GM23338 (cell line): ENCODE data around the gene RABGAP1L. TPM values are rescaled to one million over a fixed set of nuclear protein-coding genes. Genes with fewer than 3 reads are reported as not detected.

Experiments used
- ATAC-seq: fragments of 200-7000 bp; cut with Tn5 transposase; 3 replicates; pipeline ENCODE4 v1.9.1; 2020
- DNase-seq: peaks from one replicate; pipeline ENCODE4 v3.0.0-alpha.2; 2015; ENCODE audit warnings: low spot score
- H2AFZ ChIP-seq: fragments of 200-600 bp; sonication (generic); 2 replicates; pipeline ENCODE4 v1.8.0; 2016; ENCODE audit warnings: antibody characterized with exemption, mild to moderate bottlenecking, moderate library complexity
- H3F3A ChIP-seq: fragments of 200-600 bp; sonication (generic); replicated peaks from 2 replicates; pipeline ENCODE4 v1.8.0; 2017; ENCODE audit warnings: antibody characterized with exemption, mixed run types, low read depth
- H3K27ac ChIP-seq: fragments of 200-600 bp; sonication (generic); 2 replicates; pipeline ENCODE4 v1.6.1; 2016; ENCODE audit warnings: low read depth
- H3K27me3 ChIP-seq: fragments of 200-600 bp; sonication (generic); 2 replicates; pipeline ENCODE4 v1.8.0; 2016; ENCODE audit warnings: mild to moderate bottlenecking, mixed run types, moderate library complexity; ENCODE audit not compliant: insufficient read depth
- H3K36me3 ChIP-seq: fragments of 200-600 bp; sonication (generic); 2 replicates; pipeline ENCODE4 v1.8.0; 2016; ENCODE audit warnings: mild to moderate bottlenecking; ENCODE audit not compliant: insufficient read depth
- H3K4me1 ChIP-seq: fragments of 200-600 bp; sonication (generic); 2 replicates; pipeline ENCODE4 v1.8.0; 2016; ENCODE audit warnings: mild to moderate bottlenecking, moderate library complexity; ENCODE audit not compliant: insufficient read depth
- H3K4me2 ChIP-seq: fragments of 200-600 bp; sonication (generic); 2 replicates; pipeline ENCODE4 v1.7.1; 2017; ENCODE audit warnings: mixed run types
- H3K4me3 ChIP-seq: fragments of 200-600 bp; sonication (generic); 2 replicates; pipeline ENCODE4 v1.6.1; 2016; ENCODE audit warnings: mixed run types
- H3K79me2 ChIP-seq: fragments of 200-600 bp; sonication (generic); replicated peaks from 2 replicates; pipeline ENCODE4 v1.8.0; 2017; ENCODE audit warnings: mild to moderate bottlenecking; ENCODE audit not compliant: insufficient read depth
- H3K9me2 ChIP-seq: fragments of 200-600 bp; sonication (generic); 2 replicates; pipeline ENCODE4 v1.8.0; 2017; ENCODE audit not compliant: insufficient read depth
- H4K20me1 ChIP-seq: fragments of 200-600 bp; sonication (generic); replicated peaks from 2 replicates; pipeline ENCODE4 v1.8.0; 2017; ENCODE audit warnings: mild to moderate bottlenecking; ENCODE audit not compliant: insufficient read depth
- H3K27ac Mint-ChIP-seq: 2 replicates; pipeline ENCODE4 v1.8.0; 2020; ENCODE audit warnings: inconsistent platforms, mild to moderate bottlenecking, moderate library complexity, mixed read lengths
- H3K27me3 Mint-ChIP-seq: 3 replicates; pipeline ENCODE4 v1.8.0; 2022; ENCODE audit warnings: low read depth, mild to moderate bottlenecking, moderate library complexity, mixed read lengths, inconsistent platforms; ENCODE audit not compliant: insufficient read depth, poor library complexity
- H3K36me3 Mint-ChIP-seq: 3 replicates; pipeline ENCODE4 v1.8.0; 2021; ENCODE audit warnings: low read depth, mild to moderate bottlenecking, inconsistent platforms, moderate library complexity, mixed read lengths
- H3K4me1 Mint-ChIP-seq: 3 replicates; pipeline ENCODE4 v1.8.0; 2020; ENCODE audit warnings: mild to moderate bottlenecking, inconsistent platforms, mixed read lengths
- H3K4me3 Mint-ChIP-seq: 3 replicates; pipeline ENCODE4 v1.8.0; 2021; ENCODE audit warnings: moderate library complexity, mild to moderate bottlenecking, inconsistent platforms, mixed read lengths
- H3K9me3 Mint-ChIP-seq: 3 replicates; pipeline ENCODE4 v1.8.0; 2020; ENCODE audit warnings: moderate library complexity, mild to moderate bottlenecking, inconsistent platforms, mixed read lengths
- CREB1 ChIP-seq: fragments of 250-450 bp; sonication (Bioruptor Pico); IDR thresholded peaks from 2 replicates; pipeline ENCODE4 v1.5.0; 2020; ENCODE audit warnings: low read depth, mild to moderate bottlenecking, moderate library complexity
- EZH2phosphoT487 ChIP-seq: fragments of 200-600 bp; sonication (generic); IDR thresholded peaks from one replicate; pipeline ENCODE4 v1.8.1; 2018; ENCODE audit warnings: antibody characterized with exemption; ENCODE audit not compliant: unreplicated experiment
- JUNB ChIP-seq: IDR thresholded peaks from one replicate; pipeline ENCODE4 v1.6.1; 2016; ENCODE audit warnings: antibody characterized with exemption; ENCODE audit not compliant: unreplicated experiment
- NANOG ChIP-seq: IDR thresholded peaks from 2 replicates; pipeline ENCODE4 v1.6.1; 2016; ENCODE audit warnings: antibody characterized with exemption, borderline replicate concordance
- POLR2AphosphoS5 ChIP-seq: IDR thresholded peaks from 2 replicates; pipeline ENCODE4 v1.6.1; 2016; ENCODE audit warnings: antibody characterized with exemption, low read depth
- REST ChIP-seq: IDR thresholded peaks from one replicate; pipeline ENCODE4 v1.6.1; 2018; ENCODE audit warnings: antibody characterized with exemption; ENCODE audit not compliant: unreplicated experiment
- STAT1 ChIP-seq: IDR thresholded peaks from one replicate; pipeline ENCODE4 v1.6.1; 2016; ENCODE audit warnings: antibody characterized with exemption; ENCODE audit not compliant: unreplicated experiment
- ZNF114 ChIP-seq: fragments of 250-450 bp; sonication (Bioruptor Pico); IDR thresholded peaks from 2 replicates; pipeline ENCODE4 v1.5.0; 2020; ENCODE audit warnings: mild to moderate bottlenecking, moderate library complexity
- ZNF331 ChIP-seq: fragments of 250-450 bp; sonication (Bioruptor Pico); IDR thresholded peaks from 2 replicates; pipeline ENCODE4 v1.5.0; 2020; ENCODE audit warnings: low read depth, mild to moderate bottlenecking, moderate library complexity
- polyA plus RNA-seq: library from polyadenylated mRNA; unstranded; fragments of >200 nt; fragmentation: Nextera tagmentation; extraction: Ambion mirVana; gene quantifications from 2 replicates; pipeline ENCODE4 v1.2.1, GENCODE V29; 2016
- total RNA-seq: library from RNA; depleted of rRNA; stranded (reverse); fragments of >200 nt; shearing (Covaris generic); gene quantifications from 2 replicates; pipeline ENCODE4 v1.2.3, GENCODE V29; 2014
- TF ChIP-seq, protein P1 (sequence below): IDR thresholded peaks from 2 replicates; pipeline ENCODE4 v1.6.1; 2016; ENCODE audit warnings: antibody characterized with exemption
- TF ChIP-seq, protein P2 (sequence below): fragments of 250-450 bp; sonication (Bioruptor Pico); IDR thresholded peaks from 2 replicates; pipeline ENCODE4 v1.5.0; 2020; ENCODE audit warnings: mild to moderate bottlenecking, moderate library complexity

RABGAP1L gene
- total and polyA plus RNA-seq, 2 experiments from 2014 or later: 83.2 to 136 TPM

- H3K4me3 ChIP-seq: no peak overlapping the region
Observed at GRCh38 chr1:174352883-174353608, 193.7 kb downstream of the RABGAP1L start.

More at GRCh38 chr1:174352883-174353608, 193.7 kb downstream of the RABGAP1L start:
- Histone ChIP-seq H3K4me1 (no peaks in the 10 kb centered on the region), H2AFZ (no peak overlapping the region), H4K20me1 (no peaks in the 10 kb centered on the region), H3K27ac (no peak overlapping the region), H3K9me2 (no peaks in the 10 kb centered on the region), H3K4me2 (no peak overlapping the region), H3K36me3 (no peaks in the 10 kb centered on the region), H3K27me3 (no peaks in the 10 kb centered on the region), H3F3A (no peaks in the 10 kb centered on the region), H3K79me2 (no peaks in the 10 kb centered on the region)
- no peak overlapping the region for H3K27ac Mint-ChIP-seq
- H3K4me3 Mint-ChIP-seq: no peak overlapping the region
- peaks cover 18% of the 10 kb centered on the region for H3K36me3 Mint-ChIP-seq
- H3K27me3 Mint-ChIP-seq: peaks cover 7% of the 10 kb centered on the region
- DNase-seq (no peak), ATAC-seq (no peak)
- no peaks in the 10 kb centered on the region; the same call in 2 of the 3 replicates for H3K4me1 Mint-ChIP-seq
- TF ChIP-seq EZH2phosphoT487 (no peak), POLR2AphosphoS5 (no peak), JUNB (no peak), CREB1 (CRISPR knock-in tag) (no peak), NANOG (no peak), ZNF114 (no peak), STAT1 (no peak), REST (no peak), ZNF331 (CRISPR knock-in tag) (no peak)
- TF ChIP-seq, protein P1, sequence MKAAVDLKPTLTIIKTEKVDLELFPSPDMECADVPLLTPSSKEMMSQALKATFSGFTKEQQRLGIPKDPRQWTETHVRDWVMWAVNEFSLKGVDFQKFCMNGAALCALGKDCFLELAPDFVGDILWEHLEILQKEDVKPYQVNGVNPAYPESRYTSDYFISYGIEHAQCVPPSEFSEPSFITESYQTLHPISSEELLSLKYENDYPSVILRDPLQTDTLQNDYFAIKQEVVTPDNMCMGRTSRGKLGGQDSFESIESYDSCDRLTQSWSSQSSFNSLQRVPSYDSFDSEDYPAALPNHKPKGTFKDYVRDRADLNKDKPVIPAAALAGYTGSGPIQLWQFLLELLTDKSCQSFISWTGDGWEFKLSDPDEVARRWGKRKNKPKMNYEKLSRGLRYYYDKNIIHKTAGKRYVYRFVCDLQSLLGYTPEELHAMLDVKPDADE: no peak
- TF ChIP-seq, protein P2, sequence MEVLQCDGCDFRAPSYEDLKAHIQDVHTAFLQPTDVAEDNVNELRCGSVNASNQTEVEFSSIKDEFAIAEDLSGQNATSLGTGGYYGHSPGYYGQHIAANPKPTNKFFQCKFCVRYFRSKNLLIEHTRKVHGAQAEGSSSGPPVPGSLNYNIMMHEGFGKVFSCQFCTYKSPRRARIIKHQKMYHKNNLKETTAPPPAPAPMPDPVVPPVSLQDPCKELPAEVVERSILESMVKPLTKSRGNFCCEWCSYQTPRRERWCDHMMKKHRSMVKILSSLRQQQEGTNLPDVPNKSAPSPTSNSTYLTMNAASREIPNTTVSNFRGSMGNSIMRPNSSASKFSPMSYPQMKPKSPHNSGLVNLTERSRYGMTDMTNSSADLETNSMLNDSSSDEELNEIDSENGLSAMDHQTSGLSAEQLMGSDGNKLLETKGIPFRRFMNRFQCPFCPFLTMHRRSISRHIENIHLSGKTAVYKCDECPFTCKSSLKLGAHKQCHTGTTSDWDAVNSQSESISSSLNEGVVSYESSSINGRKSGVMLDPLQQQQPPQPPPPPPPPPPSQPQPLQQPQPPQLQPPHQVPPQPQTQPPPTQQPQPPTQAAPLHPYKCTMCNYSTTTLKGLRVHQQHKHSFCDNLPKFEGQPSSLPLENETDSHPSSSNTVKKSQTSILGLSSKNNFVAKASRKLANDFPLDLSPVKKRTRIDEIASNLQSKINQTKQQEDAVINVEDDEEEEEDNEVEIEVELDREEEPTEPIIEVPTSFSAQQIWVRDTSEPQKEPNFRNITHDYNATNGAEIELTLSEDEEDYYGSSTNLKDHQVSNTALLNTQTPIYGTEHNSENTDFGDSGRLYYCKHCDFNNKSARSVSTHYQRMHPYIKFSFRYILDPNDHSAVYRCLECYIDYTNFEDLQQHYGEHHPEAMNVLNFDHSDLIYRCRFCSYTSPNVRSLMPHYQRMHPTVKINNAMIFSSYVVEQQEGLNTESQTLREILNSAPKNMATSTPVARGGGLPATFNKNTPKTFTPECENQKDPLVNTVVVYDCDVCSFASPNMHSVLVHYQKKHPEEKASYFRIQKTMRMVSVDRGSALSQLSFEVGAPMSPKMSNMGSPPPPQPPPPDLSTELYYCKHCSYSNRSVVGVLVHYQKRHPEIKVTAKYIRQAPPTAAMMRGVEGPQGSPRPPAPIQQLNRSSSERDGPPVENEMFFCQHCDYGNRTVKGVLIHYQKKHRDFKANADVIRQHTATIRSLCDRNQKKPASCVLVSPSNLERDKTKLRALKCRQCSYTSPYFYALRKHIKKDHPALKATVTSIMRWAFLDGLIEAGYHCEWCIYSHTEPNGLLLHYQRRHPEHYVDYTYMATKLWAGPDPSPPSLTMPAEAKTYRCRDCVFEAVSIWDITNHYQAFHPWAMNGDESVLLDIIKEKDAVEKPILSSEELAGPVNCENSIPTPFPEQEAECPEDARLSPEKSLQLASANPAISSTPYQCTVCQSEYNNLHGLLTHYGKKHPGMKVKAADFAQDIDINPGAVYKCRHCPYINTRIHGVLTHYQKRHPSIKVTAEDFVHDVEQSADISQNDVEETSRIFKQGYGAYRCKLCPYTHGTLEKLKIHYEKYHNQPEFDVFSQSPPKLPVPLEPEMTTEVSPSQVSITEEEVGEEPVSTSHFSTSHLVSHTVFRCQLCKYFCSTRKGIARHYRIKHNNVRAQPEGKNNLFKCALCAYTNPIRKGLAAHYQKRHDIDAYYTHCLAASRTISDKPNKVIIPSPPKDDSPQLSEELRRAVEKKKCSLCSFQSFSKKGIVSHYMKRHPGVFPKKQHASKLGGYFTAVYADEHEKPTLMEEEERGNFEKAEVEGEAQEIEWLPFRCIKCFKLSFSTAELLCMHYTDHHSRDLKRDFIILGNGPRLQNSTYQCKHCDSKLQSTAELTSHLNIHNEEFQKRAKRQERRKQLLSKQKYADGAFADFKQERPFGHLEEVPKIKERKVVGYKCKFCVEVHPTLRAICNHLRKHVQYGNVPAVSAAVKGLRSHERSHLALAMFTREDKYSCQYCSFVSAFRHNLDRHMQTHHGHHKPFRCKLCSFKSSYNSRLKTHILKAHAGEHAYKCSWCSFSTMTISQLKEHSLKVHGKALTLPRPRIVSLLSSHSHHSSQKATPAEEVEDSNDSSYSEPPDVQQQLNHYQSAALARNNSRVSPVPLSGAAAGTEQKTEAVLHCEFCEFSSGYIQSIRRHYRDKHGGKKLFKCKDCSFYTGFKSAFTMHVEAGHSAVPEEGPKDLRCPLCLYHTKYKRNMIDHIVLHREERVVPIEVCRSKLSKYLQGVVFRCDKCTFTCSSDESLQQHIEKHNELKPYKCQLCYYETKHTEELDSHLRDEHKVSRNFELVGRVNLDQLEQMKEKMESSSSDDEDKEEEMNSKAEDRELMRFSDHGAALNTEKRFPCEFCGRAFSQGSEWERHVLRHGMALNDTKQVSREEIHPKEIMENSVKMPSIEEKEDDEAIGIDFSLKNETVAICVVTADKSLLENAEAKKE (CRISPR knock-in tag): no peak
- peaks cover 21% of the 10 kb centered on the region for H3K9me3 Mint-ChIP-seq
